Renal pelvis (tissue), 12 donors: Measurements from ENCODE around the gene C6orf15. TPM values are rescaled to one million over a fixed set of nuclear protein-coding genes. Genes with fewer than 3 reads are reported as not detected.

Experiments
- DNase-seq: peaks from one replicate; pipeline ENCODE4 v3.0.0-alpha.2; 2013
- long read RNA-seq, 16 experiments: transcript quantifications; one replicate each; lab custom pipeline, GENCODE V29; 2026
- polyA plus RNA-seq, 3 donors: library from polyadenylated mRNA; unstranded; fragments of 120-200 nt; gene quantifications; one replicate each; pipeline ENCODE4 v1.2.1, GENCODE V29; 2013; ENCODE audit not compliant: insufficient read length in 3 of 3

The C6orf15 gene
- polyA plus RNA-seq = not detected
- long read RNA-seq, donor 1 = 0 reads
- long read RNA-seq, donor 2 = 0 reads
- long read RNA-seq, donor 3 = 0 reads
- long read RNA-seq, donor 4 = 0 reads
- long read RNA-seq, donor 5 = 0 reads
- long read RNA-seq, donor 6 = 0 reads
- long read RNA-seq, donor 7 = 0 reads
- long read RNA-seq, donor 8 = 0 reads
- long read RNA-seq, donor 9 = 0 reads
- long read RNA-seq, donor 10 = 0 reads
- long read RNA-seq, donor 11 = 0 reads
- long read RNA-seq, donor 12 = 0 reads
- long read RNA-seq, donor 13 = 0 reads
- long read RNA-seq, donor 14 = 0 reads
- long read RNA-seq, donor 15 = 0 reads
- long read RNA-seq, donor 16 = 0 reads

GRCh38 chr6:31112478-31112877, at the start of gene C6orf15:
Gene C6orf15 (minus strand): TSS chr6:31112575. CDS start chr6:31112555, 20 bp downstream.
- DNase-seq = no peak

GRCh38 chr6:31161216-31162126, 49.1 kb upstream of the C6orf15 start:
- DNase-seq = no peak

- DNase-seq = no peak
These were observed 46.8 kb upstream of the C6orf15 start for GRCh38 chr6:31158863-31159855.

- peak; percentile 99 for DNase-seq
These were observed 45.9 kb upstream of the C6orf15 start, which contains the start of gene TCF19 for GRCh38 chr6:31158140-31158862. Gene TCF19 (plus strand): TSS chr6:31158589. CDS start chr6:31159470, 881 bp downstream.

GRCh38 chr6:31157513-31158139, 45.3 kb upstream of the C6orf15 start, which contains the start of gene CCHCR1:
Gene CCHCR1 (minus strand): TSS chr6:31157802. CDS start chr6:31157600, 202 bp downstream.
- DNase-seq = no peak

- no peak for DNase-seq
These were observed 44.3 kb upstream of the C6orf15 start for GRCh38 chr6:31156641-31157040.

GRCh38 chr6:31154436-31154835, 42.1 kb upstream of the C6orf15 start:
- DNase-seq = no peak

- DNase-seq = no peak
These were observed 40.4 kb upstream of the C6orf15 start for GRCh38 chr6:31152781-31153180.

GRCh38 chr6:31149827-31150447, 37.6 kb upstream of the C6orf15 start:
- DNase-seq = no peak

GRCh38 chr6:31145386-31145785, 33.0 kb upstream of the C6orf15 start:
- no peak for DNase-seq

- DNase-seq = no peak
These were observed 32.6 kb upstream of the C6orf15 start for GRCh38 chr6:31144970-31145340.

- DNase-seq = no peak
These were observed 32.1 kb upstream of the C6orf15 start for GRCh38 chr6:31144296-31144969.

GRCh38 chr6:31143148-31143547, 30.8 kb upstream of the C6orf15 start:
- no peak for DNase-seq

GRCh38 chr6:31142361-31142761, 30.0 kb upstream of the C6orf15 start:
- DNase-seq = no peak

- no peak for DNase-seq
These were observed 28.3 kb upstream of the C6orf15 start for GRCh38 chr6:31140643-31141042.

- DNase-seq = no peak
These were observed 27.2 kb upstream of the C6orf15 start for GRCh38 chr6:31139599-31139998.

- DNase-seq = no peak
These were observed 26.6 kb upstream of the C6orf15 start, which contains the start of gene PSORS1C2 for GRCh38 chr6:31138982-31139381. Gene PSORS1C2 (minus strand): TSS chr6:31139066. CDS start chr6:31139026, 40 bp downstream.

GRCh38 chr6:31135710-31136109, 23.3 kb upstream of the C6orf15 start:
- DNase-seq = no peak

GRCh38 chr6:31132806-31133205, 20.4 kb upstream of the C6orf15 start:
- DNase-seq = no peak
